ENCODE results near the gene GMDS. TPM values are rescaled to one million over a fixed set of nuclear protein-coding genes. Genes with fewer than 3 reads are reported as not detected.

The GMDS gene
- total and polyA plus RNA-seq, 2 experiments from 2014 or later: 30.1 to 36.5 TPM

DNA sequence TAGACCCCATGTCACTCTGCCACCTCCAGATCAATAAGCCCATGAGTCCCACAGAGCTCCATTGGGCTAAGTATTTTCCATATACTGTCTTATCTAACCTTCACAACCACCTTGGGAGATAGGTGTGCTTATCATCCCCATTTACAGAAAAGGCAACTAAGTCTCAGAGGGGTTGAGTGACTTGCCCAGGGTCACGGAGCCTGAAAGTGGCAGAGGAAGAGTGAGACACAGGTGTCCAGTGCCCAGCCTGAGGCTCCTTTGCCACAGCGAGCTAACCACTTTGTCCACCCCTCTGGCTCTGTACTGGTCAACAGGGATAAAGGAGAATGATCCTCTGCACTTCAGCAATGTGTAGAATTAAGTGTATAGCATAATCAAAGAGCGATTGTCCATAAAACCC lies 124.5 kb downstream of the GMDS start:
- ATAC-seq: no peak
- Histone ChIP-seq H3K79me2 (replicated peaks; ENCODE audit: insufficient read depth) (no peaks in the 10 kb centered on the region), H3K27me3 (ENCODE audit: insufficient read depth) (no peaks in the 10 kb centered on the region), H3K9me2 (ENCODE audit: insufficient read depth) (no peaks in the 10 kb centered on the region), H4K20me1 (replicated peaks; ENCODE audit: insufficient read depth) (no peaks in the 10 kb centered on the region; the same call in 1 of the 2 replicates), H3K27ac (ENCODE audit: low read depth) (no peak overlapping the region), H3K4me2 (no peak overlapping the region), H3K36me3 (ENCODE audit: insufficient read depth) (no peaks in the 10 kb centered on the region), H3F3A (replicated peaks; ENCODE audit: low read depth) (no peaks in the 10 kb centered on the region), H3K4me3 (no peak overlapping the region), H2AFZ (no peak overlapping the region), H3K4me1 (ENCODE audit: insufficient read depth) (0 out of 2 replicates have a peak, but pooled peaks cover 8% of the 10 kb centered on the region)
- Mint-ChIP-seq H3K4me1 (peaks cover 3% of the 10 kb centered on the region; the same call in 2 of the 3 replicates), H3K4me3 (no peak overlapping the region), H3K9me3 (no peaks in the 10 kb centered on the region), H3K27me3 (ENCODE audit: insufficient read depth, low read depth, poor library complexity) (peaks cover 2% of the 10 kb centered on the region), H3K27ac (no peak overlapping the region), H3K36me3 (ENCODE audit: low read depth) (peaks cover 2% of the 10 kb centered on the region; the same call in 1 of the 3 replicates)
- DNase-seq (ENCODE audit: low spot score): no peak
- TF ChIP-seq ZNF331 (CRISPR knock-in tag; IDR thresholded peaks at IDR 0.05; ENCODE audit: low read depth) (no peak), CREB1 (CRISPR knock-in tag; IDR thresholded peaks at IDR 0.05; ENCODE audit: low read depth) (no peak), REST (IDR thresholded peaks at IDR 0.05; ENCODE audit: unreplicated experiment) (no peak), POLR2AphosphoS5 (IDR thresholded peaks at IDR 0.05; ENCODE audit: low read depth) (no peak), EZH2phosphoT487 (IDR thresholded peaks at IDR 0.05; ENCODE audit: unreplicated experiment) (no peak), STAT1 (IDR thresholded peaks at IDR 0.05; ENCODE audit: unreplicated experiment) (no peak), NANOG (IDR thresholded peaks at IDR 0.05; ENCODE audit: borderline replicate concordance) (no peak), ZNF114 (CRISPR knock-in tag; IDR thresholded peaks at IDR 0.05) (no peak), EZH2 (IDR thresholded peaks at IDR 0.05; ENCODE audit: low read depth, unreplicated experiment) (no peak), JUNB (IDR thresholded peaks at IDR 0.05; ENCODE audit: unreplicated experiment) (no peak)
- TF ChIP-seq, protein P1, sequence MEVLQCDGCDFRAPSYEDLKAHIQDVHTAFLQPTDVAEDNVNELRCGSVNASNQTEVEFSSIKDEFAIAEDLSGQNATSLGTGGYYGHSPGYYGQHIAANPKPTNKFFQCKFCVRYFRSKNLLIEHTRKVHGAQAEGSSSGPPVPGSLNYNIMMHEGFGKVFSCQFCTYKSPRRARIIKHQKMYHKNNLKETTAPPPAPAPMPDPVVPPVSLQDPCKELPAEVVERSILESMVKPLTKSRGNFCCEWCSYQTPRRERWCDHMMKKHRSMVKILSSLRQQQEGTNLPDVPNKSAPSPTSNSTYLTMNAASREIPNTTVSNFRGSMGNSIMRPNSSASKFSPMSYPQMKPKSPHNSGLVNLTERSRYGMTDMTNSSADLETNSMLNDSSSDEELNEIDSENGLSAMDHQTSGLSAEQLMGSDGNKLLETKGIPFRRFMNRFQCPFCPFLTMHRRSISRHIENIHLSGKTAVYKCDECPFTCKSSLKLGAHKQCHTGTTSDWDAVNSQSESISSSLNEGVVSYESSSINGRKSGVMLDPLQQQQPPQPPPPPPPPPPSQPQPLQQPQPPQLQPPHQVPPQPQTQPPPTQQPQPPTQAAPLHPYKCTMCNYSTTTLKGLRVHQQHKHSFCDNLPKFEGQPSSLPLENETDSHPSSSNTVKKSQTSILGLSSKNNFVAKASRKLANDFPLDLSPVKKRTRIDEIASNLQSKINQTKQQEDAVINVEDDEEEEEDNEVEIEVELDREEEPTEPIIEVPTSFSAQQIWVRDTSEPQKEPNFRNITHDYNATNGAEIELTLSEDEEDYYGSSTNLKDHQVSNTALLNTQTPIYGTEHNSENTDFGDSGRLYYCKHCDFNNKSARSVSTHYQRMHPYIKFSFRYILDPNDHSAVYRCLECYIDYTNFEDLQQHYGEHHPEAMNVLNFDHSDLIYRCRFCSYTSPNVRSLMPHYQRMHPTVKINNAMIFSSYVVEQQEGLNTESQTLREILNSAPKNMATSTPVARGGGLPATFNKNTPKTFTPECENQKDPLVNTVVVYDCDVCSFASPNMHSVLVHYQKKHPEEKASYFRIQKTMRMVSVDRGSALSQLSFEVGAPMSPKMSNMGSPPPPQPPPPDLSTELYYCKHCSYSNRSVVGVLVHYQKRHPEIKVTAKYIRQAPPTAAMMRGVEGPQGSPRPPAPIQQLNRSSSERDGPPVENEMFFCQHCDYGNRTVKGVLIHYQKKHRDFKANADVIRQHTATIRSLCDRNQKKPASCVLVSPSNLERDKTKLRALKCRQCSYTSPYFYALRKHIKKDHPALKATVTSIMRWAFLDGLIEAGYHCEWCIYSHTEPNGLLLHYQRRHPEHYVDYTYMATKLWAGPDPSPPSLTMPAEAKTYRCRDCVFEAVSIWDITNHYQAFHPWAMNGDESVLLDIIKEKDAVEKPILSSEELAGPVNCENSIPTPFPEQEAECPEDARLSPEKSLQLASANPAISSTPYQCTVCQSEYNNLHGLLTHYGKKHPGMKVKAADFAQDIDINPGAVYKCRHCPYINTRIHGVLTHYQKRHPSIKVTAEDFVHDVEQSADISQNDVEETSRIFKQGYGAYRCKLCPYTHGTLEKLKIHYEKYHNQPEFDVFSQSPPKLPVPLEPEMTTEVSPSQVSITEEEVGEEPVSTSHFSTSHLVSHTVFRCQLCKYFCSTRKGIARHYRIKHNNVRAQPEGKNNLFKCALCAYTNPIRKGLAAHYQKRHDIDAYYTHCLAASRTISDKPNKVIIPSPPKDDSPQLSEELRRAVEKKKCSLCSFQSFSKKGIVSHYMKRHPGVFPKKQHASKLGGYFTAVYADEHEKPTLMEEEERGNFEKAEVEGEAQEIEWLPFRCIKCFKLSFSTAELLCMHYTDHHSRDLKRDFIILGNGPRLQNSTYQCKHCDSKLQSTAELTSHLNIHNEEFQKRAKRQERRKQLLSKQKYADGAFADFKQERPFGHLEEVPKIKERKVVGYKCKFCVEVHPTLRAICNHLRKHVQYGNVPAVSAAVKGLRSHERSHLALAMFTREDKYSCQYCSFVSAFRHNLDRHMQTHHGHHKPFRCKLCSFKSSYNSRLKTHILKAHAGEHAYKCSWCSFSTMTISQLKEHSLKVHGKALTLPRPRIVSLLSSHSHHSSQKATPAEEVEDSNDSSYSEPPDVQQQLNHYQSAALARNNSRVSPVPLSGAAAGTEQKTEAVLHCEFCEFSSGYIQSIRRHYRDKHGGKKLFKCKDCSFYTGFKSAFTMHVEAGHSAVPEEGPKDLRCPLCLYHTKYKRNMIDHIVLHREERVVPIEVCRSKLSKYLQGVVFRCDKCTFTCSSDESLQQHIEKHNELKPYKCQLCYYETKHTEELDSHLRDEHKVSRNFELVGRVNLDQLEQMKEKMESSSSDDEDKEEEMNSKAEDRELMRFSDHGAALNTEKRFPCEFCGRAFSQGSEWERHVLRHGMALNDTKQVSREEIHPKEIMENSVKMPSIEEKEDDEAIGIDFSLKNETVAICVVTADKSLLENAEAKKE (CRISPR knock-in tag; IDR thresholded peaks at IDR 0.05): no peak
- TF ChIP-seq, protein P2, sequence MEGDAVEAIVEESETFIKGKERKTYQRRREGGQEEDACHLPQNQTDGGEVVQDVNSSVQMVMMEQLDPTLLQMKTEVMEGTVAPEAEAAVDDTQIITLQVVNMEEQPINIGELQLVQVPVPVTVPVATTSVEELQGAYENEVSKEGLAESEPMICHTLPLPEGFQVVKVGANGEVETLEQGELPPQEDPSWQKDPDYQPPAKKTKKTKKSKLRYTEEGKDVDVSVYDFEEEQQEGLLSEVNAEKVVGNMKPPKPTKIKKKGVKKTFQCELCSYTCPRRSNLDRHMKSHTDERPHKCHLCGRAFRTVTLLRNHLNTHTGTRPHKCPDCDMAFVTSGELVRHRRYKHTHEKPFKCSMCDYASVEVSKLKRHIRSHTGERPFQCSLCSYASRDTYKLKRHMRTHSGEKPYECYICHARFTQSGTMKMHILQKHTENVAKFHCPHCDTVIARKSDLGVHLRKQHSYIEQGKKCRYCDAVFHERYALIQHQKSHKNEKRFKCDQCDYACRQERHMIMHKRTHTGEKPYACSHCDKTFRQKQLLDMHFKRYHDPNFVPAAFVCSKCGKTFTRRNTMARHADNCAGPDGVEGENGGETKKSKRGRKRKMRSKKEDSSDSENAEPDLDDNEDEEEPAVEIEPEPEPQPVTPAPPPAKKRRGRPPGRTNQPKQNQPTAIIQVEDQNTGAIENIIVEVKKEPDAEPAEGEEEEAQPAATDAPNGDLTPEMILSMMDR (conservative IDR thresholded peaks at IDR 0.05; ENCODE audit: low read depth in 2 of 2): no peak
- TF ChIP-seq, protein P3, sequence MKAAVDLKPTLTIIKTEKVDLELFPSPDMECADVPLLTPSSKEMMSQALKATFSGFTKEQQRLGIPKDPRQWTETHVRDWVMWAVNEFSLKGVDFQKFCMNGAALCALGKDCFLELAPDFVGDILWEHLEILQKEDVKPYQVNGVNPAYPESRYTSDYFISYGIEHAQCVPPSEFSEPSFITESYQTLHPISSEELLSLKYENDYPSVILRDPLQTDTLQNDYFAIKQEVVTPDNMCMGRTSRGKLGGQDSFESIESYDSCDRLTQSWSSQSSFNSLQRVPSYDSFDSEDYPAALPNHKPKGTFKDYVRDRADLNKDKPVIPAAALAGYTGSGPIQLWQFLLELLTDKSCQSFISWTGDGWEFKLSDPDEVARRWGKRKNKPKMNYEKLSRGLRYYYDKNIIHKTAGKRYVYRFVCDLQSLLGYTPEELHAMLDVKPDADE (IDR thresholded peaks at IDR 0.05): no peak
